GM18520 (cell line): ENCODE data around the gene CNGA2.
"Not testable (repeated sequence)": the region's sequence is repeated elsewhere in the genome, so short reads cannot be mapped to it uniquely, and the experiment has no call there.

Experiments
- ATAC-seq: cut with Tn5 transposase; IDR thresholded peaks from one replicate; pipeline ENCODE4 v1.9.1; 2021; ENCODE audit not compliant: unreplicated experiment

The CNGA2 gene

GRCh38 chrX:151734446-151734845 lies at the start of gene CNGA2:
CNGA2 (plus strand) TSS chrX:151734746; CDS start chrX:151738484, 3,738 bp downstream.
- no peak for ATAC-seq

GRCh38 chrX:151687635-151688034 lies 46.9 kb upstream of the CNGA2 start:
- no peak for ATAC-seq

GRCh38 chrX:151688695-151689094 lies 45.9 kb upstream of the CNGA2 start:
- ATAC-seq: no peak

GRCh38 chrX:151692825-151693224 lies 41.7 kb upstream of the CNGA2 start:
- no peak for ATAC-seq

- no peak for ATAC-seq
Observed at GRCh38 chrX:151694121-151694520, 40.4 kb upstream of the CNGA2 start.

DNA sequence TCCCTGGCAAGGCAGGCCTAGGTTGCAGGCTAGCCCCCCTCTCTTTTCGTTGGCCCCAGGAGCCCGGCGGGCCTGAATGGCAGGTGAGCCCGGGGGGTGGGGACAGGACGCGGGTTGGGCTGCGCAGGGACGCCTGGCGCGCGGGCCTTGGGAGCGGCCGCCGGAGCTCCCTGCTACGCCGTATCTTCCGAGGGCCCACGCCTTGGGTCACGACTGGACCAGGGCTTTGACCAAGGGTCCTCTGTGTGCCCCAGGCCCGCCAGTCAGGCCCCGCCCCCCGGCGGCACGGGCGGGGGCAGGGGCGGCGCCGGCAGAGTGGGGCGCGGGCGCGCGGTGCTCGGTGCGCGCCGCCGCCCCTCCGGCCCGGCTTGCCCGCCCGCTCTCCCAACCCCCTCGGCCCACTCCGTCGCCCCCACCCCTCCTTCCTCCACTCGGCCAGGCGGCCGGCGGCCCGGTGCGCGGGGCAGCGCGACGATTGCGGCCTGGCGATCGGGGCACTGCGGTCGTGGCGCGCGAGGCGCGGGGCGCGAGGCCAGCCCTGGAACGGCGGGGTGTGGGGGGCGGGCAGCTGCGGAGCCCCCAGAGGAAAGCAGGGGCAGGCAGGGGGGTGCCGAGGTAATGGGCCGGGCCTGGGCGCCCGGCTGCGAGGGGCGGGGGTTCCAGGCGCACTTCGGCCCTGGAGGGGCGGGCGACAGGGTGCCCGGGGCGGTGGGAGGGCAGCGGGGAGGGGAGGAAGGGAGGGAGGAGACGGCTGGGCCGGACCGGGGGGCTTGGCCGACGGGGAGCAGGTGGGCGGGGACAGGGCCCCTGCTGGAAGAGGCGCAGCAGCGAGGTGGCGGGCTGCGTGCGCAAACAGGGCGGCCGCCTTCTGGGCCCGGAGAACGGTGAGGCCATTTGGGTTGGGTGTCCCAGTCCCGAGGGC lies 39.6 kb upstream of the CNGA2 start, which contains the start of gene PRRG3:
Gene PRRG3, plus strand, starts transcription at position 798 of the 922 bp plus-strand sequence. CDS start 3,357 bp downstream, outside the sequence.
- ATAC-seq: no peak

DNA sequence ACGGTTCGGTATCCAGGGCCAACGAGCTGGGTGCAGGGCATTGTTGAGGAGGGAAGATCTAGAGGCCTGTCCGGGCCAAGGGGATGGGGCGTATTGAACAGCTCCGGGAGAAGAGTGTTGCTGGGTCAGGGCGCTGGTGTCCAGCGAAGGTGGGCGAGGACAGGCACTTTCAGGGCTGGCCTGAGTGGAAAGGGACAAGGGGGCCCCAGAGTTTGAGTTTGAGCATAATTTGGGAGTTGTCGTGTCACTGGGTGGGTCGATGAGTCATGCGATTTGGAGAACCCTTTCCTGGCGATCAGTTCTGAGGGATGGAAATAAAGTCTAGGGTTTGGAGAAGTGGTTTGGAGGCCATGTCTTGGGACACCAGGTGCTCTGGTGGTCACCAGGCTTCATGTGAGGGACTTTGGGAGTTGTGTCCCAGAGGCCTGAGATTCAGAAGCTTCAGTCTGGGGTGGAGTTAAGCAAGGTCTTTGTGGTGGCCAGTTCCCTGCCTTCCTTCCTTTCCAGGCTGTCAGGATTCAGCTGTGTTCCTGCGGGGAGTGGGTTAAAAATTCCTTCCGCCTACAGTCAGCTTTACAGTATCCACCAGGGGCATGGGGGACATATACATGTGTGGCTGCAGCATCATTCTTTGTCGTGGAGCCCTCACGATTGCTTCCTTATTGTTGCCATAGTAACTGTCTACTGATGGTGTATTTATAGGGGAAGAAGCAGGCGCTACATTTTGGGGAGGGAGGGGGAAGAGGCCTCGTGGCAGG lies 38.8 kb upstream of the CNGA2 start:
- ATAC-seq: no peak

- not testable (repeated sequence) for ATAC-seq
Observed at GRCh38 chrX:151697082-151697481, 37.5 kb upstream of the CNGA2 start.

- ATAC-seq: no peak
Observed at GRCh38 chrX:151697522-151697921, 37.0 kb upstream of the CNGA2 start.

DNA sequence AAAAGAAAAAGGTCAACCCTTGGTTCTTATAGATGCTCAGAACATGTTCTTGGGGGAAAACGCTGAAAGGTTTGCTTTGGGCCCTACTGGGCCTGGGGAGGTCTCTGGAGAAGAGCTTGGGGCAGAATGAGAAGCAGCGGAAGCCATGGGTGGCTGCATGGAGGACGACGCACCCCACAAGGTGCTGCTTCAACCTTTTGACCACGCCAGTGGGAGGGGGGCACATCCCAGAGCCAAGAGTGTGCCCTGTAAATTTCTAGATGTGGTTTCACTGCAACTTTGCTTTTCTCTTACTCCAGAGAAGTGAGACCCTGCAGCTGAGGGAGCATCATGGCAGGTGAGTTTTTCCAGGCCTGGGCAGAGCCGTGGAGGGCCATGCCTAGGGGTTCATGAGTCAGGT lies 36.1 kb upstream of the CNGA2 start:
- no peak for ATAC-seq

- ATAC-seq: no peak
Observed at GRCh38 chrX:151699746-151700145, 34.8 kb upstream of the CNGA2 start.

- ATAC-seq: no peak
Observed at GRCh38 chrX:151700581-151700980, 34.0 kb upstream of the CNGA2 start.

DNA sequence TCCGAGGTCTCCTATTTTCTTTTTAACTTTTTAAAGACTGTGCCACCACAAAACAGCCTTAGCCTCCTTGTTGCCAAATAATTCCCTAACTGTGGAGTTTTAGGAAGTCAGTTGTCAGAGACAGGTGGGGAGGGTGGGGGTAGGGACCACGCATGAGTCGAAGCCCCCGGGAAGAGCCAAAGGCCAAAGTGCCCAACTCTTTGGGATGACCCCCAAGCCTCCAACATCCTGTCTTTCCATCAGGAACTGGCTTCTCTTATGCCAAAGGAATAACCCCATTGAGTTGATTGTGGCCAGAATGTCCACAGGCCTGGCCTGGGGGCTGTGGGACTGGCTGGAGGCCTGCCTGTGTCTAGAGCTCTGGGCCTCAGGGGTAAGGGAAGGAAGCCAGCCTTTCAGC lies 33.5 kb upstream of the CNGA2 start:
- no peak for ATAC-seq

DNA sequence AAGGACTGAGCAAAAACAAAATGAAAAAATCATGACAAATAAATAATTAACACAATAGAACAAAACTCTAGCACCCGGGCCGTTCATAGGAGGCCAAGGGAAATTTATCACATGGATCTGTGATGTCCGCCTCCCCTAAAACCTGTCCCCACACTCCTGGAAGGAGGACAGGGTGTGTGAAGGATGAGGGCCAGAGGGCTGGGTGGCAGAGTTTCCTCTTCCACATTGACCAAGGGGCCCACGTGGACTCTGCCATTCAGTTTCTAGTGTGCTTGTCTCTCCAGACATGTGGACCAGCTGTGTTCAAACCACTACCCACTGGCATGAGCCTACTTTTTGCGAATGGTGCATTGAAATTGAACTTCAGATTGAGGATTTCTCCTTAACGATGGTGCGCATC lies 33.0 kb upstream of the CNGA2 start:
- ATAC-seq: no peak

DNA sequence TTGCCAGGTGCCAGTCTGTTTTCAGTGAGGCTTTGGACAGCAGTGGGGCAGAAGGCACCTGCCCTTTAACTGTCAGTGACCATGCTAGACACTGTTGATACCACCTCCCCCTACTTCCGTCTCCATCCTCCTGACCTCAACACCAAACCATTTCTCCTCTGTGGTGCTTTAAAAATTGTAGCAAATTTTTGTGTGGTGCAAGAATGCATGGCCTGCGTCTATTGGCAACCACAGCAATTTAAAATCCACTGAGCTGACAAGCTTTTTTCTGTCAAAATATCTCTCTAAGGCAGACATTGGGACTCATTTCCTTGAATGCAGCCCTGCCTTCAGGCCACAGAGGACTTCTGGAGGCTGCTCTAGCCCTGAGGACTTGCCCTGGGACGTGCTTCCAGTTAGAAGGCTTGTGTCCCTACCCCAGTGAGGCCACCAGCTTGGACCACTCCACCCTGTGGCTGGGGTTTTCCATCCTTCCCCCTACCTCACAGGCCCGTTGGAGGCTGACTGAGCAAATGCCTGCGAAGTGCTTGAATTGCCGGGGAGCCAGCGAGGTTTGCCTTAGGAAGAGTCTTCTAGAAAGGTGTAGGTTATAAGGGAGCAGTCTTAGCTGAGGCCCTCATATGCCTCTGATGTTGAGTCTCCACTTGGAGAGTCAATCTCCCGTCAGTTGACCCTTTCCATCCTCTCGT lies 32.4 kb upstream of the CNGA2 start:
- ATAC-seq: no peak

DNA sequence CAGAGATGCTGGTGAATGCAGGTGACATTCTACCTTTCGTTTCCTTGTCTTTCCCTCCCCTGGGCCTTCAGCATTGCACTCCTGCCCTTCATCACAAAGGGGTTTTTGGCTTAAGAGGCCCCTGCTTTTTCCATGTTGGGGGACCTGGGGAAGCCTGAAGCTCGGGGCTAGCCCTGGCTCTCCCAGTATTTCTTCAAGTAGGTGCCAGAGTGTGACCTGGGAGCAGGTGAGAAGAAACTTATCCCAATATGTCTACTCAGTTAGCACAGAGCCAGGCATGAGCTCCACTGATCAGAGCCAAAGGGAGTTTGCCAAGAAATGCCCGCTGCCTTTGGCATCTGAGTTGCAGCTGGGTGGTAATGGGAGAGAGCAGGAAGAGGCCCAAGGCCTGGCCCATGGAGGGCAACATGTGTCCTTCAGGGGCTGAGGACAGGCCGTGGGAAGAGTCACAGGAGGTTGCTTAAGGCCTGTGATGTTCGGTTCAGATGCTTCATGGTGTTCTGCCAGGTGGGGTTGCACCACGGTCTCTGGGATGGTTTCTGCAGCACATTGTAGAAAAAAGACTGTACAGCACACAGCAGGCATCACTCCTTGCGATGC lies 31.7 kb upstream of the CNGA2 start:
- no peak for ATAC-seq

- no peak for ATAC-seq
Observed at GRCh38 chrX:151703487-151703886, 31.1 kb upstream of the CNGA2 start.

DNA sequence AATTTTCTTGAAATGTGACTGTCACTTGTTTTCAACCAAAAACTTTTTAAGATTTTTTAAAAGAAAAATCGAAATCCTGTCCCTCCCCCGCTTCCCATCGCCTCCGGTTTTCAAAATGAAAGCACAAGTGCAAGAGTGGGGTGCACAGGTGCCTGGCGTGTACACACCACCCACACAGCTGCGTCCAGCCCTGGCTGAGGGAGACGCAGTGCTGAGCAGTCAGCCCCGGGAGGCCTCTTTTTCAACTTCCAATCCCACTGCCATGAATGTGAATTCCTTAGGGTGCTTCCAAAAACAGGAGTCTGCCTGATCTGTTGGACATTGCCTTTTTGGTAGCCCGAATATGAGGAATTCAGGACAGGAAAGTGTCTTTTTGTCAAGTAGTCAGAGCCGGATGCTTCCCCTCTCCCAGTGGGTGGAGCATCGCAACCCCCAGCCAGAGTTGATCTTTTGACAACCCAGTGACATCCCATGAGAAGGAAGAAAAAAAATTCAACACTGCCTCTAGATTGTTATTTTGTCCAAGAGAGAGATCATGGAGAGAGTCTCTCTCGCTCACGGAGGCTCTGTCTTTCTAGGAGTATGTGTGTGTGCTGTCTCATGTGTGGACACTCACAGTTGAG lies 30.4 kb upstream of the CNGA2 start:
- no peak for ATAC-seq

DNA sequence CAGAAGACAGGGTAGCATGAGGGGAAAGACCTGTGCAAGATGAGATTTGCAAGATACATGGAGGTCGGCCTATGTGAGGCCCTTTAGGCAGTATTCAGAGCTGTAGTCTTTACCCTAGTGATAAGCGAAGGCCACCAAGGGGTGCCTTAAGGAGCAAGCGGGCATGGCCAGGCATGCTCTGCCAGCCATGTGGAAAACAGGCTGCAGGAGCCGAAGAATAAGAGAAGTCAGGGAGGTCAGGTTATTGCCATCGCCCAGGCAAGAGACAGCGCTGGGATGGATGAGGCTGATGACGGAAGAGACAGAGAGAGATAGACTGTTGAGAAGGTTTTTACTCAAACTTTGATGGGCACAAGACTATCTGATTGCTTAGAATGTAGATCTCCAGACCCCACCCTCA lies 25.7 kb upstream of the CNGA2 start:
- no peak for ATAC-seq

DNA sequence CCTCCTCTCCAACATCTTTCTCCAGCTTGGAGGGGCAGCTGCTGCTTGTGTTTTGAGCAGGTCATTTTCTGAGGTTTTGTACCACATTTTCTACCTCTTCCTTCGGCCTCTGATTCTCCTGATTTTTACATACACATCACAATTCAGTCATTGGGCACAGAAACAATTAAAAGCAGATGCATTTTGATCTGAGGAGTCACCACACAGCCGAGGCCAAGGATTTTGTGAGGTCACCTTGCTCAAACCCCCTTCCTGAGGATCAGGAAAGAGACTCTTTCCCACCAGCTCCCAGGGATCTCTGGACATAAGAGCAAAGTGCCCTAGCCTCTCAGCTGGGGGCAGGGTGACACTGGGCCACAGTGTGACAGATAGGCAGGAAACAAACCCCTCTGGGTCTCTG lies 24.1 kb upstream of the CNGA2 start:
- ATAC-seq: no peak

- no peak for ATAC-seq
Observed at GRCh38 chrX:151711154-151711553, 23.4 kb upstream of the CNGA2 start.
